Tibial artery (tissue), 4 donors: ENCODE data around the gene NUCB1.
"Not testable (repeated sequence)": the region's sequence is repeated elsewhere in the genome, so short reads cannot be mapped to it uniquely, and the experiment has no call there.

Source experiments
- DNase-seq, 2 donors: peaks; one replicate each; pipeline ENCODE4 v3.0.0-alpha.2; 2019
- H3K27ac ChIP-seq, 2 donors: fragments of 200-600 bp; sonication (generic) in 1 of 2; 1 replicate in 1 of 2; 2 replicates in 1 of 2; pipeline ENCODE4 v1.5.1; 2018 to 2019; ENCODE audit warnings: mild to moderate bottlenecking in 1 of 2
- H3K27me3 ChIP-seq, 2 donors: fragments of 200-600 bp; sonication (generic) in 1 of 2; one replicate each; pipeline versions ENCODE4 v1.5.1 to v1.6.0; 2016 to 2019
- H3K36me3 ChIP-seq, 3 donors: fragments of 200-600 bp; sonication (generic) in 2 of 3; one replicate each; pipeline ENCODE4 v1.5.1; 2016 to 2019; ENCODE audit warnings: mild to moderate bottlenecking in 2 of 3
- H3K4me1 ChIP-seq, 4 donors: fragments of 200-600 bp; sonication (generic) in 2 of 4; 1 replicate in 3 of 4; 2 replicates in 1 of 4; pipeline ENCODE4 v1.5.1; 2016 to 2019
- H3K4me3 ChIP-seq, 2 donors: fragments of 200-600 bp; sonication (generic) in 1 of 2; 1 replicate in 1 of 2; 2 replicates in 1 of 2; pipeline ENCODE4 v1.5.1; 2018 to 2019; ENCODE audit warnings: mild to moderate bottlenecking in 2 of 2
- H3K9me3 ChIP-seq, 3 donors: fragments of 200-600 bp; sonication (generic) in 1 of 3; one replicate each; pipeline ENCODE4 v1.5.1; 2016 to 2019
- CTCF ChIP-seq, 2 experiments: fragments of 200-600 bp in 1 of 2; fragments of 450-650 bp in 1 of 2; IDR thresholded peaks; one replicate each; pipeline ENCODE4 v1.5.1; 2017 to 2019; ENCODE audit warnings: antibody characterized with exemption in 2 of 2, mild to moderate bottlenecking in 1 of 2, moderate library complexity in 1 of 2
- intact Hi-C: fragments of 100-400 bp; cut with DNase I; formaldehyde crosslinking; loops from one replicate; pipeline ENCODE4 v1.15.0; 2023; ENCODE audit warnings: low total_unique reads

The NUCB1 gene

DNA sequence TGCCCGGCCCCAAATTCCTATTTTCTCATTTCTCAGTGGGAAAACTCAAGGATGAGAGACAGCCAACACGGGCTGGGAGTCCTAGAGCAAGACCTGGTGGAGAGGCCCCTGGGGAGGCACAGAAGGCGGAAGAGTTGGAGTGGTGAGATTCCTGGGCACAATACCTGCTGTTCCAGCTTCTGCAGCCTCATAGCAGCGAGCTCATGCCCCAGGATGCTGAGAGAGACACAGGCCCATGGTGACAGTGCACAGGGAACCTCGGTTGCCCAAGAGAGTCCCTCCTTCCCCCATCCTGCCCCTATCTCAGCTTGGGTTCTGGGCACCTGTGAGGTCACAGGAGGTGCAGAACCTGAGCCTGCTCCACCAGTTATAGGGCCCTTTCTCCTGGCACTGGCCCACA, 2.9 kb upstream of the NUCB1 start:
- no peak overlapping the region for H3K27ac ChIP-seq

GRCh38 chr19:48899386-48899749, 744 bp upstream of the NUCB1 start:
- Histone ChIP-seq H3K4me1 (peaks cover 0 to 46% (median 34%) of the 10 kb centered on the region in 4 donors), H3K36me3 (peaks cover 3 to 15% (median 3%) of the 10 kb centered on the region in 3 donors), H3K4me3 (peak overlapping the region; percentile 67 to 81), H3K27ac (peak overlapping the region; percentile 88)
- H3K27me3 ChIP-seq, H3K9me3 ChIP-seq, intact Hi-C loops, DNase-seq: not testable (repeated sequence)

More for the DNA sequence above, 2.9 kb upstream of the NUCB1 start:
- intact Hi-C loops, result no loop called here
- no peaks in the 10 kb centered on the region for H3K27me3 ChIP-seq
- TF ChIP-seq CTCF (IDR thresholded peaks at IDR 0.05), result no peak
- no peaks in the 10 kb centered on the region for H3K9me3 ChIP-seq
- DNase-seq, result no peak
- H3K4me3 ChIP-seq, result no peak overlapping the region
- peaks cover 0 to 35% (median 25%) of the 10 kb centered on the region in 4 donors for H3K4me1 ChIP-seq
- H3K36me3 ChIP-seq, result peaks cover 0 to 4% (median 0%) of the 10 kb centered on the region in 3 donors

DNA sequence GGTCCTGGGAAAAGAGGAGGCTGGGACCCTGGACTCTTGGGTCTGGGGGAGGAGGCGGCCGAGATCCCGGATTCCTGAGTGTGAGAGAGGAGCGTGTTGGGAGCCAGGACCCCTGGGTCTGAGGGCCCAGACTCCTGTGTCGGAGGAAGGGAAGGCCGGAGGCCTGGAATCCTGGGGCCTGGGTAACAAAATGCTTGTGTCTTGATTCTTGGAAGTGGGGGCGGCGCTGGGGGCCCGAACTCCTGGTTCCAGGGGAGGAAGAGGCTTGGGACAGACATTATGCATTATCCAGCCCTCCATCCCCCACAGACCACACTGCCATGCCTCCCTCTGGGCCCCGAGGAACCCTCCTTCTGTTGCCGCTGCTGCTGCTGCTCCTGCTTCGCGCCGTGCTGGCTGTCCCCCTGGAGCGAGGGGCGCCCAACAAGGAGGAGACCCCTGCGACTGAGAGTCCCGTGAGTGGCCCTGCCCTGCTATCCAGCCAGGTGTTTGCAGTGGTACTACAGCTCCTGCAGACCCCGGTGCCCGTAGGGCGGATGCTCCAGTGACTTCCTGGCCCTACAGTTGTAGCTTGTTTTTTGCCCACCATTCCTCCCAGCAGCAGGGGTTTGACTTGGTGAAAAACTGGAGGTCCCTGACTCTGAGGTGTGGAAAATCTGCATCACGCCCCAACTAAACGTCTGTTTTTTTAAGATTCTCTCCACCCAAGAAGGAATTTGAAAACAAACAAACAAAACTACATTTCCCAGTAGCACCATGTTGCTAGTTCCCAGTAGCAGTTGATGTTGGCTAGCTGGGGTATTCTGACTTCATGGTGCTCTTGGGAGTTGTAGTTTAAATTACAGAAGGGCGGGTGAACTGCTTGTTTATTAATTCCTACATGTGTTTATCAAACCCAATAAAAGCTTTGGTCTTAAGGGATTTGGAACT, 630 bp downstream of the NUCB1 start:
- Histone ChIP-seq H3K27me3 (no peaks in the 10 kb centered on the region), H3K27ac (peak overlapping the region; percentile 88), H3K4me1 (peaks cover 0 to 40% (median 32%) of the 10 kb centered on the region in 4 donors), H3K36me3 (peaks cover 16 to 29% (median 17%) of the 10 kb centered on the region in 3 donors), H3K9me3 (no peaks in the 10 kb centered on the region), H3K4me3 (peak overlapping the region; percentile 67 to 81)
- intact Hi-C loops, result no loop called here
- no peak for TF ChIP-seq CTCF (IDR thresholded peaks at IDR 0.05)
- no peak for DNase-seq

GRCh38 chr19:48902291-48902690, 2.2 kb downstream of the NUCB1 start:
- intact Hi-C loops, H3K4me3 ChIP-seq, H3K9me3 ChIP-seq, DNase-seq, H3K27ac ChIP-seq, H3K27me3 ChIP-seq: not testable (repeated sequence)
- Histone ChIP-seq H3K4me1 (peaks cover 0 to 34% (median 26%) of the 10 kb centered on the region in 4 donors), H3K36me3 (peaks cover 28 to 44% (median 33%) of the 10 kb centered on the region in 3 donors)

GRCh38 chr19:48903788-48904187, 3.7 kb downstream of the NUCB1 start:
- H3K27me3 ChIP-seq, H3K9me3 ChIP-seq, H3K27ac ChIP-seq, H3K4me3 ChIP-seq, DNase-seq, intact Hi-C loops: not testable (repeated sequence)
- Histone ChIP-seq H3K4me1 (peaks cover 0 to 34% (median 26%) of the 10 kb centered on the region in 4 donors), H3K36me3 (peaks cover 36 to 59% (median 48%) of the 10 kb centered on the region in 3 donors)

GRCh38 chr19:48905664-48906063, 5.6 kb downstream of the NUCB1 start:
- Histone ChIP-seq H3K36me3 (peaks cover 55 to 78% (median 65%) of the 10 kb centered on the region in 3 donors), H3K27ac (no peak overlapping the region), H3K27me3 (no peaks in the 10 kb centered on the region), H3K9me3 (no peaks in the 10 kb centered on the region), H3K4me3 (no peak overlapping the region), H3K4me1 (peaks cover 0 to 26% (median 23%) of the 10 kb centered on the region in 4 donors)
- TF ChIP-seq CTCF (IDR thresholded peaks at IDR 0.05), result no peak
- intact Hi-C loops, result no loop called here
- DNase-seq, result no peak

DNA sequence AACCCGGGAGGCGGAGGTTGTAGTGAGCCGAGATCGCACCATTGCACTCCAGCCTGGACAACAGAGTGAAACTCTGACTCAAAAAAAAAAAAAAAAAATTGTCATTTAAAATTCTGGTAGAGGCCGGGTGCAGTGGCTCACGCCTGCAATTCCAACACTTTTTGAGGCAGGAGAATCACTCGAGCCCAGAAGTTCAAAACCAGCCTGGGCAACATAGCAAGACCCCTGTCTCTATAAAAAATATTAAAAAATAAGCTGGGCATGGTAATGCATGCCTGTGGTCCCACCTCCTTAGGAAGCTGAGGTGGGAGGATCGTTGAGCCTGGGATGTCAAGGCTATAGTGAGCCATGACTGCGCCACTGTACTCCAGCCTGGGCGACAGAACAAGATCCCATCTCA, 6.2 kb downstream of the NUCB1 start:
- Histone ChIP-seq H3K27ac (no peak overlapping the region), H3K27me3 (no peaks in the 10 kb centered on the region), H3K36me3 (peaks cover 61 to 84% (median 71%) of the 10 kb centered on the region in 3 donors), H3K4me3 (no peak overlapping the region), H3K4me1 (peaks cover 0 to 19% (median 17%) of the 10 kb centered on the region in 4 donors), H3K9me3 (no peaks in the 10 kb centered on the region)
- intact Hi-C loops, result no loop called here
- no peak for DNase-seq
- TF ChIP-seq CTCF (IDR thresholded peaks at IDR 0.05), result no peak
